Mesodermal cell (in vitro differentiated cells): Measurements from ENCODE around the gene CMTM3.

Source experiments
- H3K27ac ChIP-seq: 2 replicates; pipeline ENCODE4 v1.7.0; 2013; ENCODE audit warnings: mild to moderate bottlenecking, low read depth, low read length, moderate library complexity; ENCODE audit not compliant: severe bottlenecking
- H3K36me3 ChIP-seq: 2 replicates; pipeline ENCODE4 v1.7.1; 2013; ENCODE audit warnings: mild to moderate bottlenecking, low read length, moderate library complexity; ENCODE audit not compliant: control insufficient read depth, insufficient read depth
- H3K4me1 ChIP-seq: one replicate; pipeline ENCODE4 v1.7.1; 2013; ENCODE audit warnings: mild to moderate bottlenecking, low read length; ENCODE audit not compliant: insufficient read depth, control insufficient read depth, poor library complexity, severe bottlenecking
- H3K4me3 ChIP-seq: 2 replicates; pipeline ENCODE4 v1.7.0; 2013; ENCODE audit warnings: low read length, control low read depth, mild to moderate bottlenecking; ENCODE audit not compliant: insufficient read depth, poor library complexity, severe bottlenecking; ENCODE audit errors: extremely low read depth
- H3K9me3 ChIP-seq: 2 replicates; pipeline ENCODE4 v1.7.1; 2013; ENCODE audit warnings: mild to moderate bottlenecking, low read length, moderate library complexity; ENCODE audit not compliant: control insufficient read depth
- WGBS, 2 experiments: methylation state at CpG; one replicate each; pipeline ENCODE4 v1.1.5; 2013; ENCODE audit warnings: missing lambda C conversion rate in 2 of 2; ENCODE audit not compliant: insufficient coverage in 2 of 2; 5-methylcytosine and 5-hydroxymethylcytosine counted together

The CMTM3 gene

DNA sequence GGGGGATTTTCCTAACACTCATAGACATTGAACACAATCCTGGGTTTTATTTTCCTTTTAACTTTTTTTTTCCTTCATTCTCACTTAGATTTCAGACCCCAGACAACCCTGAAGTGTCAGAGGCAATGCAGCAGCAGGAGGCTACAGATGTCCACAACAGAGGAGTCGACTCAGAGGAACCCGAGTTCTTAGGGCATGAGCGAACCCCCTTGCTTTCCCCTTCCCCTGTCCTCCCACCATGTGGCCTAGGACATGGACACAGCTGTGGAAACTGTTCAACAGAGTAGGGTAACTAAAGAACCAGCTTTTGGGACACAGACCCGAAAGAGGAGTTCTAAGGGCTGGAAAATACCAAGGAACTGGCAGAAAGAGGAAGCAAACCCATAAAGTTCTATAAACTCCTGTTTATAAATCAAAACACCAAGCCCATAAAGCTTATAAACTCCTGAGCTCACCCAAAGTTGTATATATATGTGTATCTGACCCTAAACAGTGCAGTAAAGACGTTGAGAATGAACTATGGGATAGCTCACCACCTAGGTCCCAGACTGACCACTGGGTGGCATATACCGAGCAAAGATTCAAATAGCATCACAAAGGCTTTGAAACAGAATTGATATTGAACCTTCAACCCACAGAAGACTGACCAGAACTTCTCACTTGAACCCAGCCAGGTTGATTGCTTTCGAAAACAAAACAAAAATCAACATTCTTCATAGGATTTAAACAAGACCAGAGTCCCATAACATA lies 58.1 kb downstream of the CMTM3 start:
- WGBS, 2 experiments: 57 to 62% methylated on average over 3 to 5 of the region's 7 CpGs
- no peak overlapping the region for H3K4me3 ChIP-seq
- peaks cover 23% of the 10 kb centered on the region for H3K4me1 ChIP-seq
- H3K9me3 ChIP-seq: no peaks in the 10 kb centered on the region
- H3K27ac ChIP-seq: peak overlapping the region; percentile 79
- no peaks in the 10 kb centered on the region for H3K36me3 ChIP-seq
